ENCODE measurements around the gene EIF2B4.

The EIF2B4 gene

DNA sequence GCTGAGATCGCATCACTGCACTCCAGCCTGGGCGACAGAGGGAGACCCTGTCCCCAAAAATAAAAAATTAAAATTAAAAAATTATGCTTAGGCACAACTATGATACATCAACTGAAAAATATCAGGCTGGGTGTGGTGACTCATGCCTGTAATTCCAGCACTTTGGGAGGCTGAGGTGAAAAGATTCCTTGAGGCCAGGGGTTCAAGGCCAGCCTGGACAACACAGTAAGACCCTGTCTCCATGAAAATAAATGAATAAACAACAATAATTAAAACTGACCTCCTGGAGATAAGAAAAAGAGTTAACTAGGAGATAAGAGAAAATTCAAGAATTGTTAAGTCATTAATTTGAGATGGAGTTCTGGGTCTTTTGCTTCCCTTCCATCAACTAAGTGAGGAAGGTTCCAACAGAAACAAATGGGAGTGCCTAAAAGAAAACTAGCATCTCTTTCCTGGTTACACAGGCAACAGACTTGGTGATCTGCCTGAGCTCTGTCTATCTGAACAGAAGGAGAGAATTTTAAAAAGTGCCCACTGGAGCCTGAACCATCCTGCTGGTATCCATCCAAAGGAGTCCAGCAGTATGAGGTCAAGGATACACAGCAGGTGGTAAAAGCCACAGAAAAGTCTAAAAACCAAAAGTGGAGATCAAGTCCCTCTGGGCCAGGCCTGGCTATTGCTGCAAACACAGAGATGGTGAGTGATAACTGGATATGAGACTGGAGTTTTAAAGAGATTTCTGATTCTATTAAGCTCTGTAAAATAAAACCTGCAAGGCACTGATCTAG is 30.4 kb upstream of the EIF2B4 start:
- H3K27ac ChIP-seq = no peak overlapping the region
- no peak for TF ChIP-seq CTCF (conservative IDR thresholded peaks at IDR 0.05)

GRCh38 chr2:27398962-27399361 is 28.8 kb upstream of the EIF2B4 start:
- no peak for TF ChIP-seq CTCF (conservative IDR thresholded peaks at IDR 0.05)
- H3K27ac ChIP-seq = no peak overlapping the region

- H3K27ac ChIP-seq = no peak overlapping the region
- no peak for TF ChIP-seq CTCF (conservative IDR thresholded peaks at IDR 0.05)
Observed at GRCh38 chr2:27393225-27393624, 23.1 kb upstream of the EIF2B4 start.

DNA sequence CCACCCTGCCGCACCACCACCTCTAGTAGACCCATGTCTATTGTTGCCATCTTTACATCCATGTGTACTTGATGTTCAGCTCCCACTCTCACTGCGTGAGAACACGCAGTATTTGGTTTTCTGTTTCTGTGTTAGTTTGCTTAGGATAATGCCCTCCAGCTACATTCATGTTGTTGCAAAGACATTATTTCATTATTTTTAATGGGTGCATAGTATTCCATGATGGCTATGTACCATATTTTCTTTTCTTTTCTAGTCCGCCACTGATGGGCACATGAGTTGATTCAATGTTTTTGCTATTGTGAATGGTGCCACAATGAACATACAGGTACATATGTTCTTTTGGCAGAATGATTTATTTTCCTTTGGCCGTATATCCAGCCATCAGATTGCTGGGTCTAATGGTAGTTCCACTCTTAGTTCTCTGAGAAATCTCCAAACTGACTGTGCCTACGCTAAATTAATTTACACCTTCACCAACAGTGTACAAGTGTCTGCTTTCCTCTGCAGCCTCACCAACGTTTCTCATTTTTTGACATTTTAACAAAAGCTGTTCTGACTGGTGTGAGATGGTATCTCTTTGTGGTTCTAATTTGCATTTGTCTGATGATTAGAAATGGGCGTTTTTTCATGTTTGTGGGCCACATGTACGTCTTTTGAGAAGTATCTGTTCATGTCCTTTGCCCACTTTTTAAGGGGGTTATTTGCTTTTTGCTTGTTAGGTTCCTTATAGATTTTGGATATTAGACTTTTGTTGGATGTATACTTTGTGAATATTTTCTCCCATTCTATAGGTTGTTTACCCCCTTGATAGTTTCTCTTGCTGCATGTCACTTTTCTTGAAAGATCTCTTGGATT is 20.9 kb upstream of the EIF2B4 start:
- no peak for TF ChIP-seq CTCF (conservative IDR thresholded peaks at IDR 0.05)
- H3K27ac ChIP-seq = no peak overlapping the region

GRCh38 chr2:27381577-27382181 is 11.5 kb upstream of the EIF2B4 start:
- no peak for TF ChIP-seq CTCF (conservative IDR thresholded peaks at IDR 0.05)
- H3K27ac ChIP-seq = peak overlapping the region; percentile 86

DNA sequence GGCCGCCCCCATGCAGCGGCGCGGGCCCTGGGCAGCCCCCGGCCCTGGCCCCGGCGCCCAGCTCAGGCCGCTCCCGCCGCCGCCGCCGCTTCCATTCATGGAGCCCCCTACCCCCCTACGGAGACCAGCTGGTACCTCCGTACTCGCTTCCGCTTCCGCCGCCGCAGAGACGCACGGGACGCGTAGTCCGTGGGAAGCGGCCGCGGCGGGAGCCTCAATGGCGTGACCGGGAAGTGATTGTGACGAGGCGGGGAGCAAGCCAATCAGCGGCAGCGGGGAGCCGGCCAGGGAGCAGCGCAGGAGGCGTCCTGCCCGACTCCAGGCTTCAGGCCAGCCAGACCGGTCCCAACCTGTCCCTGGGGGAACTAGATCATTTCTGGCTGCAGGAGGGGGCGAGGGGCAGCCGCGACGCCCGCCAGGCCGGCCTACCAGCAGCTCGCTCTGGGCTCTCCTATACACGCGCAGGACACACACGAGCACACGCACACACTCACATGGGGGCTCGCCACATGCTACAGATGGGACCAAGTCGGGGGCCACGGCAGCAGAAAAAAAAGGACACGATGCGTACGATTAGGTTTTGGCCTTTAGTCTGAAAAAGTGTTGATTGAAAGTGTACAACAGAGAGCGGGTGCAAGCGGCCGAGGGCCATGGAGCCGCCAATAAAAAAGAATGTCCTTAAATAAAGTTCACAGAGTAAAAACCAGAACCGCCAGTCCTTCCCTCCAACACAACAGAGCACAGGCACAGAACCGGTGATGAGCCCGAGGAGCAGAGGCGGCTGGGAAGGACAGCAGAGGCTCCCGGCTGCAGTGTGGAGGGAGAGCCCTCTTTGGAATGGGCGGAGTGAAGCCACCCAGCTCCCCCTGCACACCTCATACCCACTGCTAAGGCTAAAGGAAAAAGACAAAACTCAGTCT is 10.7 kb upstream of the EIF2B4 start, which contains the start of gene ZNF513:
Gene ZNF513 (minus strand): TSS at position 109 of the 920 bp plus-strand sequence. CDS start 208 bp downstream, outside the sequence.
- peak within 1 kb of the TSS; percentile 86 for H3K27ac ChIP-seq
- no peak for TF ChIP-seq CTCF (conservative IDR thresholded peaks at IDR 0.05)
